Mammary epithelial cell (primary cell): ENCODE results near the gene PNPLA5.

Experiments
- CTCF ChIP-seq, 2 donors: IDR thresholded peaks in 1 of 2; conservative IDR thresholded peaks in 1 of 2; 2 replicates each; pipeline ENCODE4 v1.5.1; 2011 to 2012; ENCODE audit warnings: inconsistent platforms in 2 of 2, low read length in 2 of 2, mild to moderate bottlenecking in 2 of 2, control low read depth in 1 of 2, low read depth in 1 of 2; ENCODE audit not compliant: insufficient read depth in 1 of 2; ENCODE audit errors: extremely low read depth in 1 of 2
- EZH2 ChIP-seq: IDR thresholded peaks from 2 replicates; pipeline ENCODE4 v1.6.1; 2012; ENCODE audit warnings: low read length, inconsistent platforms, borderline replicate concordance

GRCh38 chr22:43925433-43926348, 33.9 kb upstream of the PNPLA5 start:
- no peak for TF ChIP-seq CTCF (conservative IDR thresholded peaks at IDR 0.05 in 1 of 2, IDR thresholded peaks at IDR 0.05 in 1 of 2; ENCODE audit: extremely low read depth in 1 of 2, insufficient read depth in 1 of 2, low read depth in 1 of 2, low read length in 2 of 2)
- TF ChIP-seq EZH2: no peak
